GM13976 (cell line): ENCODE measurements around the gene HSPBP1.

Experiments
- DNase-seq: peaks from one replicate; pipeline ENCODE4 v3.0.0; 2012; ENCODE audit warnings: low spot score
- CTCF ChIP-seq: IDR thresholded peaks from 2 replicates; pipeline ENCODE4 v1.5.1; 2012; ENCODE audit warnings: borderline replicate concordance, mild to moderate bottlenecking; ENCODE audit not compliant: insufficient read depth; ENCODE audit errors: extremely low read depth, missing control alignments, control extremely low read depth
- in situ Hi-C: fragments of 300-500 bp; cut with MboI; formaldehyde crosslinking; loops from one replicate; pipeline ENCODE4 v1.12.0; 2022; ENCODE audit warnings: low sequenced_read_pairs, mixed read lengths, inconsistent platforms; ENCODE audit not compliant: unreplicated experiment

The HSPBP1 gene

DNA sequence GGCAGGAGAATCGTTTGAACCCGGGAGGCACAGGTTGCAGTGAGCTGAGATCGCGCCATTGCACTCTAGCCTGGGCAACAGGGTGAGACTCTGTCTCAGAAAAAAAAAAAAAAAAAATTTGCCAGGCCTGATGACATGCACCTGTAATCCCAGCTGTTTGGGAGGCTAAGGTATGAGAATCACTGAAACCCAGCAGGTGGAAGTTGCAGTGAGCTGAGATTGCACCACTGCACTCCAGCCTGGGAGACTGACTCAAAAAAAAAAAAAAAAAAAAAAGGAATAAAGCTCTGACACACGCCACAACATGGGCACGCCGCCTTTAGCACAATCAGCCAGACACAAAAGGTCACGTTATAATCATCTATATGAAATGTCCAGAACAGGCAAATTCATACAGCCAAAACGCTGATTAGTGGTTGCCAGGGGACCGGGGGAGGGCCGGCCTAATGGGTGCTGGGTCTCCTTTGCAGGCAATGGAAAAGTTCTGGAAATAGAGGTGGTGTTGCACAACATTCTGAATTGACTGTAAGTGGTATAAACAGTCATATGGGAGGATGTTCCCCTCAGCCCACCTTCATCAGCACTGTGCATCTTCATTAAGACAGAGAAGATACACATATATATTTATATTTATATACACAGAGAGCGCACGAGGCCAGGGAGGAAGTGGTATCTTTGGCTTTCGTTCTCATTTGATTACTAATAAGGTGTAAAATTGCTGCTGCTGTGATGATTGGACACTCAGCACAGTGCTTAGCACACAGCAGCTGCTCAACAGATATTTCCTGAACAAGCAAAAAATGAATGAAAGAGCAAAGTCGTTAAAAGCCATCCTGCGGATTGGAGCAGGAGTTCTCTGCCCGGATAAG is 3.8 kb downstream of the HSPBP1 start:
- no peak for TF ChIP-seq CTCF
- peak; percentile 73 for DNase-seq
- in situ Hi-C loops: no loop called here

DNA sequence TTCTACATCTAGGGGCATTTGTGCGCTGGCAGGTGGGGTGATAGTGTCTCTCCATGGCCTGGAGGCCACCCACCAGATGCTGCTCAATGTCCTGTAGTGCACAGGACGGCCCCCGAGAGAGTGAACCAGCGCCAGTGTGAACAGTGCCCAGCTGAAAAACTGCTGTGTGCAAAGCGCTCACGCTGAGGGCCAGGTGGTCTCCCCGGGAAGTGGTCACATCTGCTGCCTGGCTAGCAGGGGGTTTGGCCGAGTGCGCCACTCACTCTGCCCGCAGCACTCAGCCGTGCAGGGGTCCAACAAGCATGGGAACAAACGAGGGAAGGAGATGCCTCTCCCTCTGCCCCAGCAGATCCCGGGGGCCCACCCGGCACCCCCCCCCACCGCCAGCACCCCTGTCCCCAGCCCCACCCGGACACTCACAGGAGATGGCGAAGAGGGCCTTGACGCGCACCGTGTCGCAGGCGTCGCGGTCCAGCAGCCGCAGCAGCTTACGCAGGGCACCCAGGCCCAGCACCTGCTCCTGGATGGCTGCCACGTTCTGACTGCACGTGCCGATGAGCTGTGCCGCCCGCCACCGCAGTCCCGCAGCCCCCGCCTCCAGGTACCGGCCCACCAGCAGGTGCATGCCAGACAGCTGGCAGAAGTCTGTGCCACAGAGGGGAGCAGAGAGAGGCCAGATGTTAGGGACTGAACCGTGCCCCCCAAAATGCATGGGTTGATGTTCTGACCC is 5.8 kb downstream of the HSPBP1 start:
- no peak for DNase-seq
- no peak for TF ChIP-seq CTCF
- in situ Hi-C loops: no loop called here

DNA sequence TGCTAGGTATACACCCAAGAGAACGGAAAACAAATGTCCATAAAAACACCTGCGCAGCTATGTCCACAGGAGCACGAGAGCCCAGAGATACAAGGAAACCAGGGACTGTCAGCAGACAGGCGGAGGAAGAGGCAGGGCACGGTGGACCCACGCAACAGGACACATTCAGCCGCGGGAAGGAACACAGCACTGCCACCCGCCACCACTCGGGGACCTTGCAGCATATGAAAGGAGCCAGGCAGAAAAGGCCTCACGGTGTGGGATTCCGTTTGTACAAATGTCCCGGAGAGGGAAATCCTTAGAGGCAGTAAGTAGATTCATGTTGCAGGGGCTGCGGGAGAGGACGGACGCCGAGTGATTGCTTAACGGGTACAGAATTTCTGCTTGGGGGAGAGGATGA is 7.8 kb downstream of the HSPBP1 start:
- no peak for TF ChIP-seq CTCF
- in situ Hi-C loops: no loop called here
- no peak for DNase-seq

- DNase-seq: no peak
- TF ChIP-seq CTCF: no peak
- in situ Hi-C loops: no loop called here
Observed at GRCh38 chr19:55270172-55270942, 9.6 kb downstream of the HSPBP1 start.

GRCh38 chr19:55269299-55269698 is 10.6 kb downstream of the HSPBP1 start:
- TF ChIP-seq CTCF: no peak
- in situ Hi-C loops: no loop called here
- DNase-seq: no peak

DNA sequence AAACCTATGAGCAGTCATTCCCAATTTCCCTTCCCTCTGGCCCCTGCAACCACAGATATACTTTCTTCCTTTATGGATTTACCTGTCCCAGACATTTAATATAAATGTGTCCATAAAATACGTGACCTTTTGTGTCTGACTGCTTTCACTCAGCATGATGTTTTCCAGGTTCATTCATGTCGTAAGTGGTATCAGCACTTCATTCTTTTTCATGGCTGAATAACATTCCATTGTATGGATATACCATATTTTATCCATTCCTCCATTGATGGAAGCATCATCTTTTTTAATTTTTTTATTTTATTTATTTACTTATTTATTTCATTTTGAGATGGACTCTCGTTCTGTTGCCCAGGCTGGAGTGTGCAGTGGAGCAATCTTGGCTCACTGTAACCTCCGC is 13.1 kb downstream of the HSPBP1 start:
- in situ Hi-C loops: no loop called here
- no peak for TF ChIP-seq CTCF
- DNase-seq: no peak
